ENCODE results near the gene PLA2G1B.

DNA sequence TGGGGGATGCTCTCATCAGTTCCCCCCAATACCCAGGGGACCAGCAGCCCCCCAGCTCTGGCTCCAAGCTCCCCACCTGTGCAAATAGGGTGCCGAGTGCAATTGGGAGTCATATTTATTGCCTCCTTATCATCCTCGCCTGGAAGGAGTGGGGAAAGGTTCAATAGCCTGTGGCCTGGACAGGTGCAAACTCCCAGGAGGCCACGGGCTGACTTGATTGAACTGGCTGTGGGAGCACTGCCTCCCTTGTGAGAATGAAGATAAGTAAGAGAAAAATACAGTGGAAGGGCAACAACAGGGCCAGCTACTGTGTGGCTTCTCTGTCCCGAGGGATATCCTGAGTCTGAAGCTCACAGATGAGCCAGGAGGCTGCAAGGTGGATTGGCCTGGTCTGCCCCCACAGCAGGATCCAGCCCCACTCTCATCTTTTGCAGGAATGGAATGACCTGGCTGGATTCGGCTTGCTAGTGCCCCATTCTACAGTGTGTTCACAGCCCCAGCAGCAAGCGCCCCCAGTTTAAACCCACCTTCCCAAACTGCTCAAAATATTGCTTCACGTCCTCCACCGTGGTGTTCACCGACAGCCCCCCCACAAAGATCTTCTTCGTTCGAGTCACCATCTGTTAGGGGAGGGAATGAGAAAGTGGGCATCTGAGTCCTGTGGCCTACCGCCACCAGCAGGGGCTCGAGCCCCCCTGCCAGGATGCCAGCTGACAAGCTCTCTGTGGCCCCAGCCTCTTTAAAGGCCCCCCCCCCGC lies 35.1 kb upstream of the PLA2G1B start:
- TF ChIP-seq, protein P1, sequence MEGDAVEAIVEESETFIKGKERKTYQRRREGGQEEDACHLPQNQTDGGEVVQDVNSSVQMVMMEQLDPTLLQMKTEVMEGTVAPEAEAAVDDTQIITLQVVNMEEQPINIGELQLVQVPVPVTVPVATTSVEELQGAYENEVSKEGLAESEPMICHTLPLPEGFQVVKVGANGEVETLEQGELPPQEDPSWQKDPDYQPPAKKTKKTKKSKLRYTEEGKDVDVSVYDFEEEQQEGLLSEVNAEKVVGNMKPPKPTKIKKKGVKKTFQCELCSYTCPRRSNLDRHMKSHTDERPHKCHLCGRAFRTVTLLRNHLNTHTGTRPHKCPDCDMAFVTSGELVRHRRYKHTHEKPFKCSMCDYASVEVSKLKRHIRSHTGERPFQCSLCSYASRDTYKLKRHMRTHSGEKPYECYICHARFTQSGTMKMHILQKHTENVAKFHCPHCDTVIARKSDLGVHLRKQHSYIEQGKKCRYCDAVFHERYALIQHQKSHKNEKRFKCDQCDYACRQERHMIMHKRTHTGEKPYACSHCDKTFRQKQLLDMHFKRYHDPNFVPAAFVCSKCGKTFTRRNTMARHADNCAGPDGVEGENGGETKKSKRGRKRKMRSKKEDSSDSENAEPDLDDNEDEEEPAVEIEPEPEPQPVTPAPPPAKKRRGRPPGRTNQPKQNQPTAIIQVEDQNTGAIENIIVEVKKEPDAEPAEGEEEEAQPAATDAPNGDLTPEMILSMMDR (IDR thresholded peaks at IDR 0.05), result no peak
- TF ChIP-seq EP300 (IDR thresholded peaks at IDR 0.05; ENCODE audit: low read depth), result no peak
- no peak for TF ChIP-seq POLR2A (IDR thresholded peaks at IDR 0.05)

Measured in transverse colon (tissue), 3 donors.